WTC11 (cell line): ENCODE data around the gene SUSD4.

Source experiments
- CTCF ChIP-seq: fragments of 200-600 bp; IDR thresholded peaks from 2 replicates; pipeline ENCODE4 v1.8.0; 2022; ENCODE audit warnings: antibody characterized with exemption
- ELF4 ChIP-seq: sonication (generic); formaldehyde crosslinking; IDR thresholded peaks from 2 replicates; pipeline ENCODE4 v1.8.1; 2022; ENCODE audit warnings: low read depth, mild to moderate bottlenecking, moderate library complexity, missing genetic modification reagents
- FOXK1 ChIP-seq: sonication (generic); formaldehyde crosslinking; IDR thresholded peaks from 2 replicates; pipeline ENCODE4 v1.8.0; 2022; ENCODE audit warnings: mild to moderate bottlenecking, moderate library complexity, missing genetic modification reagents
- IRF2 ChIP-seq: sonication (generic); formaldehyde crosslinking; IDR thresholded peaks from 2 replicates; pipeline ENCODE4 v1.8.0; 2022; ENCODE audit warnings: low read depth, missing genetic modification reagents, borderline replicate concordance
- RELA ChIP-seq: sonication (generic); formaldehyde crosslinking; IDR thresholded peaks from 2 replicates; pipeline ENCODE4 v1.8.1; 2022; ENCODE audit warnings: missing genetic modification reagents, mild to moderate bottlenecking, borderline replicate concordance
- TEAD4 ChIP-seq: sonication (generic); formaldehyde crosslinking; IDR thresholded peaks from 2 replicates; pipeline ENCODE4 v1.8.0; 2022; ENCODE audit warnings: mild to moderate bottlenecking, missing genetic modification reagents
- TF ChIP-seq, protein P1 (sequence below): sonication (generic); formaldehyde crosslinking; IDR thresholded peaks from 2 replicates; pipeline ENCODE4 v1.8.1; 2022; ENCODE audit warnings: low read depth, missing genetic modification reagents, borderline replicate concordance

- TF ChIP-seq FOXK1 (no peak), ELF4 (no peak), CTCF (no peak), IRF2 (CRISPR knock-in tag) (no peak), TEAD4 (CRISPR knock-in tag) (no peak), RELA (CRISPR knock-in tag) (no peak)
- TF ChIP-seq, protein P1, sequence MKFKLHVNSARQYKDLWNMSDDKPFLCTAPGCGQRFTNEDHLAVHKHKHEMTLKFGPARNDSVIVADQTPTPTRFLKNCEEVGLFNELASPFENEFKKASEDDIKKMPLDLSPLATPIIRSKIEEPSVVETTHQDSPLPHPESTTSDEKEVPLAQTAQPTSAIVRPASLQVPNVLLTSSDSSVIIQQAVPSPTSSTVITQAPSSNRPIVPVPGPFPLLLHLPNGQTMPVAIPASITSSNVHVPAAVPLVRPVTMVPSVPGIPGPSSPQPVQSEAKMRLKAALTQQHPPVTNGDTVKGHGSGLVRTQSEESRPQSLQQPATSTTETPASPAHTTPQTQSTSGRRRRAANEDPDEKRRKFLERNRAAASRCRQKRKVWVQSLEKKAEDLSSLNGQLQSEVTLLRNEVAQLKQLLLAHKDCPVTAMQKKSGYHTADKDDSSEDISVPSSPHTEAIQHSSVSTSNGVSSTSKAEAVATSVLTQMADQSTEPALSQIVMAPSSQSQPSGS: no peak
These were observed 161.5 kb downstream of the SUSD4 start for GRCh38 chr1:223202376-223203033.
